ELR (cell line): ENCODE data around the gene SH3BGRL2.
"Not testable (repeated sequence)": the region's sequence is repeated elsewhere in the genome, so short reads cannot be mapped to it uniquely, and the experiment has no call there.

Source experiments
- DNase-seq: peaks from one replicate; pipeline ENCODE4 v3.0.0-alpha.2; 2015; ENCODE audit warnings: low read depth

SH3BGRL2 gene

DNA sequence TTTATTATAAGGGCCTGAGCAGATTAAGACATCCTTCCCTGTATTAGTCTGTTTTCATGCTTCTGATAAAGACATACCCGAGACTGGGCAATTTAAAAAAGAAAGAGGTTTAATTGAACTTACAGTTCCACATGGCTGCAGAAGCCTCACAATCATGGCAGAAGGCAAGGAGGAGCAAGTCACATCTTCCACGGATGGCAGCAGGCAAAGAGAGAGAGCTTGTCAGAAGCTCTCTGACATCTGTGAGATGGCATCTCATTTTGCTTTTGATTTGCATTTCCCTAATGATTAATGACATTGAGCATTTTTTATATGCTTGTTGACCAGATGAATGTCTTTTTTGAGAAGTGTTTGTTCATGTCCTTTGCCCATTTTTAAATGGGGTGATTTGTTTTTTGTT is 114.2 kb downstream of the SH3BGRL2 start:
- DNase-seq, result not testable (repeated sequence)

DNA sequence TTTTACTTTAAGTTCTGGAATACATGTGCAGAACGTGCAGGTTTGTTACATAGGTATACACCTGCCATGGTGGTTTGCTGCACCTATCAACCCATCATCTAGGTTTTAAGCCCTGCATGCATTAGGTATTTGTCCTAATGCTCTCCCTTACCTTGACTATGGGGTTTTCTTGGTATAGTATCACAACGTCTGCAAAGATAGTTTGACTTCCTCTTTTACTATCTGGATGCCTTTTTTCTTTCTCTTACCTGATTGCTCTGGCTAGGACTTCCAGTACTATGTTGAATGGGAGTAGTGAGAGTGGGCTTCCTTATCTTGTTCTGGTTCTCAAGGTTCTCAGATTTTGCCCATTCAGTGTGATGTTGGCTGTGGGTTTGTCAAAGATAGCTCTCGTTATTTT is 115.2 kb downstream of the SH3BGRL2 start:
- DNase-seq, result not testable (repeated sequence)

DNA sequence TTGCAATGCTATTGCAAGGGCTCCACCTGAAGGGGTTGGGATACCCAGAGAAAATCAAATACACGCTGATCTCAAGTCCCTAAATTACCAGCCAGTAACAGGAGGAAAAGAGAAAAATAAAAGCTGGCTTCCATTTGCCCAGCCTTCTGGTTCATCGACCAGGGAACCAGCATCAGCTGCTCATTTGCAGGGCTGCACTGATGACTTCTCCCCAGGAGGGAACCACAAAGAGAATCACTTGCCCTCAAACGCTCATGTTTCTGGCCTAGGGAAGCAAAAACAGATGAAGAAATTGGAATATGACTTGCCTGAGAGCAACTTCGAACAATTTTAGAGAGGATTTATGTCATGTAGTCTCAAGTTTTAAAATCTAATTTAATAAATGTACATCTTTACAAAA is 119.7 kb downstream of the SH3BGRL2 start:
- DNase-seq, result no peak
